HTR-8/SVneo (cell line): ENCODE measurements around the gene THY1.

Experiments
- DNase-seq: peaks from one replicate; pipeline ENCODE4 v3.0.0; 2011; ENCODE audit warnings: low spot score, mixed read lengths; ENCODE audit not compliant: insufficient read length
- FAIRE-seq: peaks from 2 replicates; lab custom pipeline; 2011; peaks lifted over from hg19 to GRCh38; lab: Jason Lieb, UNC

The THY1 gene

DNA sequence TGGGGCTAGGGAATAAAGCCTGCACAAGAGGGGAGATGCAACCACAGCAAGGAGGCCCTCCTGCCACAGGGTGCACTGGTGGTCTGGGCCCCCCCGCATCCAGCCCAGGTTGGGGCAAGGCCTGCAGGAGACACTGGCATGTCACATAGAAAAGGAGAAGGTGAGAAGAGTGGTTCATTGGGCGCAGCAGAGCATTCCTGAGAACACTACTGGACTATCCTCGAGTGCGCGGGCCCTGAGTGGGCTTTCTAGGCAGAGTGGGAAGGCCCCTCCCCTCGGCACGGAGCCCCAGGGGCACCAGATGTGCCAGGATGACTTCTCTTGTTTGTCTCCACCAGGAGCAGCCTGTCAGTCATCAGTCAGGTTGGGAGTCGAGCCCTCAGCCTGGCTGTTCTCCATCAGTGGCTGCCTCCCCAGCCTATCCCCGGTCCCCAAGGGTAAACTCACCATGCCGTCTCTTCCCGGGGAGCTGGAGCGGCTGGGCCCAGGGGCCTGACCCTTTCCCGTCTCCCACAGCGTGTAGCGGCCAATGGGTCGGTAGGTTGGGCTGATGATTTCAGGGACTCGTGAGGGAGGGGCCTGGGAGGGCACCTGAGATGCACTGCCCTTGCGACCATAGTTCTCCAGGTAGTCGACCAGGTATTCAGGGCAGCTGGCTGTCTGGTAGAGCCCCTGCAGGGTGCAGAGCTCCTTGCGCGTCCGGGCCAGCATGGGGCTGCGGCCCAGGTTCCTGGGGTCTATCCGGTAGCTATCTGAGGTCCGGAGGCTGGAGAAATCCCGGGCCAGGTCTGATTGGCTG, 50.5 kb downstream of the THY1 start:
- no peak for DNase-seq
- FAIRE-seq = no peak

DNA sequence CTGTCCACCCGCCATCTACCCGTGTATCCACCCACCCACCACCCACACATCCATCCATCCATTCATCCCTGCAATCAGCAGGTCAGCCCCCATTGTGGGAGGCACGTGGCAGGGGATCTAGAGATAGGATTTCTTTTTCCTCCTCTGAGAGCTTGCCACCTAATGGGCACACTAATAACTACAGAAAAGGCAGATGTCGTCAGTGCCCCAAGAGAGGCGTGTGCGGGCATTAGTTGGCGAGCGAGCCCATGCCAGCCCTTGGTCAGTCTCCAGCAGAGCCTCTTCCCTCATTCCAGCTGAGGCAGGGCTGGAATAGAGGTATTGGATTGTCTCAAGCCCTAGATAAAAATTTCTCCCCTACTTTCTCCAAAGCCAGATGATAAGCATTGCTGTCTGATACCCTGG, 51.2 kb downstream of the THY1 start:
- no peak for FAIRE-seq

DNA sequence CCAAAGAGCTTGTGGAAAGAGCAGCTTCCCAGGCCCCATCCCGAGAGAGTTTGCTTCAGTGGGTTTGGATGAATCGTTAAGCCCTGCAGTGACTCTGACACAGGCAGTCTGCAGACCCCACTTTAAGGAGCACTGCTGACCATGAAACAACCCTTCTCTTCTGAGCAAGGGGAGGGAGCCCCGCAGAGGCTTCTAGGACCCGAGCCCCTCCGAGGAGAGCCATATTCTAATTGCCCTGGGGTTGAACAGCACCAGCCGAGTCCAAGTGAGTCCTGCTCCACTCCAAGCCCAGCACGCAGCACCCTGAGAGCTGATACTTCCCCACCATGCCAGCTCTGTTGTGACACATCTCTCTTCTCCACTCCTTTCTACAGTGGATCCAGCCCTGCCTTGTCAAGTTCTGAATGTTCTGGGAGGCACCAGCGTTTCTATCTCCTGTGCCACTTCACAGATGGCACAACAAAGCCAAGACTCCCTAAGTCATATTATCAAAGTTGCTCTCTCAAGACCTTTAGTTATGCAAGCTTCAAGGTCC, 51.8 kb downstream of the THY1 start:
- DNase-seq = no peak
- no peak for FAIRE-seq

More for the DNA sequence above, 51.2 kb downstream of the THY1 start:
- DNase-seq = no peak

DNA sequence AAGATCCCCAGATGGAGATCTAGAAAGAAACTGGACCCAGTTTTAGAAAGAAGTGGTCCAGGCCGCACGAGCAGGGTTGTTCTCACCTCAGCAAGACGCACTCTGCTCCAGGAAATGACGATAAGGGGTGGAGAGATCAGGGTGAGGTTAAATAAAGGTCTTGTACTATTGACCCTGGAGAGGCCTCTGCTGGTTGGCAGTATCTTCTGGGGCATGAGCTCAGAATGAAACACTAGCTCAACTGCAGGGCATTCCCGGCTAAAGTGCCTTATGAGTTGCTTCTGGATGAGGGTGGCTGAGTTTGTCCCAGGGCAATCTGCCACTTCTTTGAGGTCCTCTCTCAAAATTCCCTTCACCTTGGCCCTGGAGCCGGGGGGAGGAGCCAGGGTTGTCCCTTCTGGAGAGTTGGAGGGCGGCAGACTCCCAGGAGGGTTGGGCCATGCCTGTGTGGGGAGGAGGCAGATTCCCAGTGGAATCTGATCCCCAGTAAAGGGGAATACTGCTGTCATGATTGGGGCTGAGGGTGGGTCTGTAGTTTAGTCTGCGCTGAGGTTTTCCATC, 52.4 kb downstream of the THY1 start:
- FAIRE-seq (no peak), DNase-seq (no peak)

DNA sequence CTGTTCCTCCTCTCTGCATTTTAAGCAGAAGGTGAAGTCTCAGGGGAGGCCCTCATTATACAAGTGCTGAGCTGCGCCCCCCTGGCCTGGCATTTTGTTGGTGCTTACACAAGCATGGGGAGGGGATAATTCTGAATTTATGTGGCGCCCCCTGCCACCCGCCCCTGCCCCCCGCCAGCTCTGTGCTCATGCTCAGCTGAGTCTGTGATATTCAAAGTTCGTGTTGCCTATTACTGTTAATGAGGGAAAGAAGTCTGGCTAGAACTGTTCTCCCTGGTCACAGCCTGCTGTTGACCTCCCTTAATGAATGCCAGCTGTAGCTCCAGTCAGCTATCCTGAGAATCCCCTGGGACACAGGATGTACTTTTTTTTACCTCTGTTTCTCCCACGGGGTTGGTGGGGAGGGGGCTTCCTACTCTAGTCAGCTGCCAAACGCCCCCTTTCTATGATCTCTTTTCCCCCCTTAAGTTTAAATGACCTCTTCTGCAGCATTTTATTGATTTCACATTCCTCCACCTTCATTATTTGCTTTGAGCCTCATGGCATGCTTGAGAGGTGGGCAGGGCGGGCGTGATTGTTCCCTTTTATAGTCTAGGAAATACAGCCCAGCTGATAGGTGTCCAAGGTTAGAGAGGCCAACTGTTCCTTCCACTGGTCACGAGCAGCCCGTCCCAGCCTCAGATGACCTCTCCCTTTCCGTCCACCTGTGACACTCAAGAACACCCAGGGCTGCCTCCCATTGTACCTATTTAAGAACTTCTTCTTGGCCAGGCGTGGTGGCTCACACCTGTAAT, 53.6 kb downstream of the THY1 start:
- FAIRE-seq = no peak

DNA sequence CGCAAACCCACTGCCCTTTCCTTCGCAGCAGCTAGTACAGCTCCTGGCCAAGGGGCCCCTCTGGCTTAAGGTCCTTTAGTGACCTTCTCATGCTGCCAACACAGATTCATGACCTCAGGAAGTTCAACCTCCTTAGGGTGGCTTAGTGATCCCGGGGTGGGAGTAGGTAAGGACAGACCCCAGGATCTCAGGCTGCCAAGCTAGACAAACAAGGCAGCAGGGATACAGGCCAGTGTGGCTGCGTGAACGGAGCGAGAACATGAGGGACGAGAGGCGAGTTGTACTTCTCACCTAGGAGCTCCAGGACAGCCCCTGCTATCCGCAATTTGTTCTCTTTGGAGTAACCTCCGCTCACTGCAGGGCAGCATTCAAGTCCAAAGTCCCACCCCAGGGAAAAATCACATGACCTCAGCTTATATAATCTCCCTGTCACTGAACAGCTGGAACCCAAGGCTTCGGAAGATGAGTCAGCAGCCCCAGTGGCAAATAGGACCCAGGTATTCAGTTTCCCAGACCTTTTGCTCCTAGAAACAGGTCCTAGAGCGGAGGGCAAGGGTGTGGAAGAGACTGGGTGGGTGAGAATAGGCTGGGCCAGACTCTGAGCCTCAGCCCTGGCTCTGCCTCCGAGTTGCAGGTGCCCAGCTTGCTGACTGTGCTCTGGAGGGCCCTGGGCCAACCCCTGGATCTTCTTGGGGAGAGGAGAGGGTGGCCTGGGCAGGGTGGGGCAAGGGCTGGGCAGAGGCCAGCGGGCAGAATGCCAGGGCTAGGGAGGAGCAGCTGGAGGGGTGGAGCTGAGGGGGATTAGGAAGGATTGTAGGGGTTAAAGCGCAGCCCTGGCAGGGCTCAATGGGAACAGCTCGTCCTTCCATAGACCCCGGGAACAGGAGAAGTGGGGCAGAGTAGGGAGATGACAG, 54.6 kb downstream of the THY1 start:
- DNase-seq (no peak), FAIRE-seq (no peak)

More for the DNA sequence above, 53.6 kb downstream of the THY1 start:
- no peak for DNase-seq

DNA sequence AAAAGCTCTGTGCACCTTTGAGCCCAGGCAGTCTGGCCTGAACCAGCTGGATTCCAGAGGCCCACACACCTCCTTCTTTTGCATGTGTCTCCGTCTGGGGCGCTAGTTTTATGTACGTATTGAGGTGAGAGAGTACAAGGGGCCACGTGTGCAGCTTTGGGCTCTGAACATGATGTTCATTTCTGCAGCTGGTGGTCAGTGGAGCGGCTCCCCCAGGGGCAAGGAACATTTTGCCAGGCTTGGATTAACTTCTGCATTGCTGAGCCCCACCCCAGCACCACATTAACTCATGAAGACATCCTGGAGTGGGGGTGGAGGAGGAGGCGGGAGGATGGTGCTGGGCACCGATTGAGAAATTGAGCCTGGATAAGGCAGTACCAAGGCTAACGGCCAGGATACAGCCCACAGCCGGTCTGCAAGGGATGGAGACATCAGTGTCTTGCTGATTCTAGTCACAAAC, 55.3 kb downstream of the THY1 start:
- no peak for DNase-seq

More for the DNA sequence above, 55.3 kb downstream of the THY1 start:
- FAIRE-seq = no peak
